CD4-positive, alpha-beta T cell treated with Interleukin-2 at 100 ng/mL for 4 hours (primary cell): ENCODE measurements around the gene ZNF547.
"Not testable (repeated sequence)": the region's sequence is repeated elsewhere in the genome, so short reads cannot be mapped to it uniquely, and the experiment has no call there.

Experiments
- DNase-seq: peaks from one replicate; pipeline ENCODE4 v3.0.0-alpha.2; 2020; ENCODE audit warnings: low spot score

ZNF547 gene

DNA sequence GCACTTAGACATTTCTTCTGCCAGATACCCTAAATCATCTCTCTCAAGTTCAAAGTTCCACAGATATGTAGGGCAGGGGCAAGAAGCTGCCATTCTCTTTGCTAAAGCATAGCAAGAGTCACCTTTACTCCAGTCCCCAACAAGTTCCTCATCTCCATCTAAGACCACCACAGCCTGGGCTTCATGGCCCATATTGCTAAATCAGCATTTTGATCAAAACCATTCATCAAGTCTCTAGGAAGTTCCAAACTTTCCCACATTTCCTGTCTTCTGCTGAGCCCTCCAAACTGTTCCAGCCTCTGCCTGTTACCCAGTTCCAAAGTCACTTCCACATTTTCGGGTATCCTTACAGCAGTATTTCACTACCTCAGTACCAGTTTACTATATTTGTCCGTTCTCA is 11.3 kb downstream of the ZNF547 start:
- not testable (repeated sequence) for DNase-seq

DNA sequence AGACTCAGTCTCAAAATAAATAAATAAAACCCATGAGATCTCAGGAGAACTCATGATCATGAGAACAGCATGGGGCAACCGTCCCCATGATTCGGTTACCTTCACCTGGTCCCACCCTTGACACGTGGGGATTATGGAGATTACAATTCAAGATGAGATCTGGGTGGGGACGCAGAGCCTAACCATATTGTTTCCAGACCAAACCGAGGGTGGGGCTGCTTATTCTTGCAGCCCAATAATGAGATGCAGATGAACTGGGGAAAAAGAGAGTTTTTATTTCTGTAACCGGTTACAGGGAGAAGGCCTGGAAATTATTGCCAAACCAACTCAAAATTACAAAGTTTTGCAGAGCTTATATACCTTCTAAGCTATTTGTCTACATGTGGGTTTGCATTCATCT is 12.8 kb downstream of the ZNF547 start:
- DNase-seq, result no peak

DNA sequence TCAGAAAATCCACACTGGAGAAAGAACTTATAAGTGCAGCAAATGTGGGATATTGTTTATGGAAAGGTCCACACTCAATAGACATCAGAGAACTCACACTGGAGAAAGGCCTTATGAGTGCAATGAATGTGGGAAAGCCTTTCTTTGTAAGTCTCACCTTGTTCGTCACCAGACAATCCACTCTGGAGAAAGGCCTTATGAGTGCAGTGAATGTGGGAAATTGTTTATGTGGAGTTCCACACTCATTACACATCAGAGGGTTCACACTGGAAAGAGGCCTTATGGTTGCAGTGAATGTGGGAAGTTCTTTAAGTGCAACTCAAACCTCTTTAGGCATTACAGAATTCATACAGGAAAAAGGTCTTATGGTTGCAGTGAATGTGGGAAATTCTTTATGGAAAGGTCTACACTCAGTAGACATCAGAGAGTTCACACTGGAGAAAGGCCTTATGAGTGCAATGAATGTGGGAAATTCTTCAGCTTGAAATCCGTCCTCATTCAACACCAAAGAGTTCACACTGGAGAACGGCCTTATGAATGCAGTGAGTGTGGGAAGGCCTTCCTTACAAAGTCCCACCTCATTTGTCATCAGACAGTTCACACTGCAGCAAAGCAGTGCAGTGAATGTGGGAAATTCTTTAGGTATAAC is 14.3 kb downstream of the ZNF547 start:
- DNase-seq, result no peak

DNA sequence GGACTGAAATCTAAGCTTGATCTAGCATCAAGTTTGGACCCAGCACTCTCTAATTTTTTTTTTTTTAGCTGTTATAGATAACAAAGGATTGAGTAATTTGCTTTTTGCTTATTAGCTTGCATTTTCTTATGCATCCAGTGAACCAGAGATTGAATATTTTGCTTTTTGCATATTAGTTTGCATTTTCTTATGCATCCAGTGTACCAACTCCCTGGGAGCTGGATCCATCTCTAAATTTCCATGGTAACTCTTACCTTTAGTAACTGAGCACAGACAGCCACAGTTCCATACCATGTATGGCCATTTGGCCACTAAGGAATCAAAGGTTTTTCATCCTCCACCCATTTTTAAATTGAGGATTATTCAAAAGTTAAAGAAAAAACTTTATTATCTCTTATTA is 17.6 kb downstream of the ZNF547 start:
- no peak for DNase-seq

DNA sequence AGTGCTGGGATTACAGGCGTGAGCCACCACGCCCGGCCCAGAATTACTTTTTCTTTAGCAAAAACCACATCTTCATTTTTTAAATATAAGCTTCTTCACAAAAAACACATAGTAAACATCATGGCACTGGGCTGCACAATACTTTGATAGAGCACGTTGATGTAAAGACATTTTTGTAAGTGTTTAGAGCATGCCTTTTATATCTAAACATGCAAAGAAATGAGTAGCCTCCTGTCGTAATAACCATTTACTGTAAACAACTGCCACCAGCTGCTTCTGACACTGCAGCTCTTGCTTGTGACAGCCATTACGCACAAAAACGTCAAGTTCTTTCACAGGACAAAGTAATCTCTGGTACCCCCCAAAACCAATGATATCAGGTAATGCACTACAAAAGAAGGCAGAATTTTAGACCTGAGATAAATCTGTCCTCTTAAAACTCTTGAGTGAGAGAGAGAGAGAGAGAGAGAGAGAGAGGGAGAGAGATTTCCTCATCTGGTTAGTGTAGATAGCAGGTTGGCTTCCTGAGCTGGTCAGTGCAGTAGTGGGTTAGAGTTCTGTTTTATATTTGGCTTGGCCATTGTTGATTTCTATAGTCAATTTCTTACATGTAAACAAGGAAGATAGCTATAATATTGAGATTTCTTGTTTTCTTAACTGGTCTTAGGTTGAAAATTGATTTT is 19.6 kb downstream of the ZNF547 start:
- DNase-seq, result no peak

DNA sequence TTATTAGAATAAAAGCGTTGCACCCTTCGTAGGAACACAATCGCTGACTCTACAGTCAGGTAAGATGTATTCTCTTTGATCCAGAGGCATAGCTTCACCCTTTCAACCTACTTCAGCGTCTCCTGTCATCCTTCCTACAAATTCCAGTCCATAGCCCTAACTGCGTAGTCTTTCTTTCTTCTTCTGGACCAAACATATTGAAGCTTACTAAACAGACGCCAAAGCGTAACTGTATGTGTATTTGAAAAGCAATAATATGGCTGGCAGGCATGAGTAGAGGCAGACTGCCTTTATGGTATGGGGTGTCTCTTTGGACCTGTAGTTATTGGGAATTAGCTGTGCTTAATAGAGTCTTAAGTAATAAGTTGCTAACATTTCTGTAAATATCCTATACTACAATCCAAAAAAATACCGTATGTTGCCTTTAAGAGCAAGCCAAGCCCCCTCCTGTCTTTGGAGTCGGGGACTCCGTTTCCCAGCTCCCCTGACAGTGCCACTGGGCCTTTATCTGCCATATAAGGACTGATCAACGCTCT is 25.9 kb downstream of the ZNF547 start:
- DNase-seq, result no peak

DNA sequence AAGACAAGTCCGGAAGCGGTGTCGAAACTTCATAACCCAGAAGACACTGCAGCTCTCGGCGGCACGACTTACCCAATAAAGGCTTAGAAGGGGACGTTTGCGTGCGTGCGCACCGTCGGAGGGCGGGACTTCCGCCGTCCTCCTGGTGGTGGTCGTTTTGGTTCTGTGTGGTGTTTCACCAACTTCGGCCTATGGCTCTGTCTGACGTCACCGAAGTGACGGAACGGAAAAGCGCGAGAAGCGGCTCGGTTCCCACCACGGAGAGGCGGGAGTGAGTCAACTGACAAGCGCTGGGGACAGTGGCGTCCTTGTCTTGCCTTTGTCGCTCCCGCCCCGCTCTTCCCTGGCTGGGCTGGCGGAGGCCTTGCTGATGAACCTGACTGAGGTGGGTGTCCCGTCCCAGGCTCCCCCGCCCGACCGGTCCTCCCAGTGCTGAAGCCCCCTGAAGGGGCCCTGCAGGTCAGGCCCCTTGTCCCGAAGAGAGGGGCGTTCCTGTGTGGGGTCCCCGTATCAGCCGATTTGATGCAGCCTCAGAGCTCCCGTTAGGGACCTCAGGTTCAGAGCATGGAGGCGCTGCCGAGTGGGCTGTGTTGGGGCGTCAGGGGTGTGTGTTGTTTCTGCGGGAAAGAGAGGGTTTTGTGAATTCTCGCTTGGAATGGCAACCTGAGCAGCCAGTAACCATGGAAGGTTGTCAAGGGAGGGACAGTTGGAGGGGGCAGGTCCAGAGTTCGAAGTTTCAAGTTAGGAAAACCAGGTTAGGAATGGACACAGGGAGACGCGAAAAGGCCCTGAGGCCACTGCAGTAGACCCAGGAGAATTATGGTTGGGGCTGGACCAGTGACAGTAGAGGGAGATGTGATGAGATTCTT is 26.6 kb downstream of the ZNF547 start, which contains the start of gene ZNF548:
ZNF548 (plus strand) TSS at position 125 of the 869 bp plus-strand sequence; CDS start at position 371, 246 bp downstream.
- peak; percentile 97 for DNase-seq

DNA sequence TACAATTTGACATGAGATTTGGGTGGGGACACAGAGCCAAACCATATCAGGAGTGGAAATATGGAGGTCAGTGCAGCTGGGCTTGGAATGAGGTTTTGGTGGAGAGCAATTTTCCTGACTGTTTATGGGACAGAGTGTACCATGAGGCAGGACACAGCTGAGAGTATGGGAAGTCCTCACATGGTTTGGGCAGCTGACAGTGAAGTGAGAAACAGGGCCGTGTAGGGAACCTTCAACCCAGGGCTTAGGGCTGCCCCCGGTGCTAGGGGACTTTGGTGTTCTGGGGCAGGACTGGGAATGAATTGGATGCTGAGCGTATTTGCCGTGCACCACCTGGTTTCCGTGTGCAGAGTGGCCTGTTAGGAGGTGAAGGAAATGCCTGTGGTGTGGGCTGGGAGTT is 32.4 kb downstream of the ZNF547 start:
- DNase-seq, result no peak

DNA sequence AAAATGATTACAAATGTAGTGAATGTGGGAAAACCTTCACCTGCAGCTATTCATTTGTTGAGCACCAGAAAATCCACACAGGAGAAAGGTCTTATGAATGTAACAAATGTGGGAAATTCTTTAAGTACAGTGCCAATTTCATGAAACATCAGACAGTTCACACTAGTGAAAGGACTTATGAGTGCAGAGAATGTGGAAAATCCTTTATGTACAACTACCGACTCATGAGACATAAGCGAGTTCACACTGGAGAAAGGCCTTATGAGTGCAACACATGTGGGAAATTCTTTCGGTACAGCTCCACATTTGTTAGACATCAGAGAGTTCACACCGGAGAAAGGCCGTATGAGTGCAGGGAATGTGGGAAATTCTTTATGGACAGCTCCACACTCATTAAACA is 35.5 kb downstream of the ZNF547 start:
- no peak for DNase-seq

DNA sequence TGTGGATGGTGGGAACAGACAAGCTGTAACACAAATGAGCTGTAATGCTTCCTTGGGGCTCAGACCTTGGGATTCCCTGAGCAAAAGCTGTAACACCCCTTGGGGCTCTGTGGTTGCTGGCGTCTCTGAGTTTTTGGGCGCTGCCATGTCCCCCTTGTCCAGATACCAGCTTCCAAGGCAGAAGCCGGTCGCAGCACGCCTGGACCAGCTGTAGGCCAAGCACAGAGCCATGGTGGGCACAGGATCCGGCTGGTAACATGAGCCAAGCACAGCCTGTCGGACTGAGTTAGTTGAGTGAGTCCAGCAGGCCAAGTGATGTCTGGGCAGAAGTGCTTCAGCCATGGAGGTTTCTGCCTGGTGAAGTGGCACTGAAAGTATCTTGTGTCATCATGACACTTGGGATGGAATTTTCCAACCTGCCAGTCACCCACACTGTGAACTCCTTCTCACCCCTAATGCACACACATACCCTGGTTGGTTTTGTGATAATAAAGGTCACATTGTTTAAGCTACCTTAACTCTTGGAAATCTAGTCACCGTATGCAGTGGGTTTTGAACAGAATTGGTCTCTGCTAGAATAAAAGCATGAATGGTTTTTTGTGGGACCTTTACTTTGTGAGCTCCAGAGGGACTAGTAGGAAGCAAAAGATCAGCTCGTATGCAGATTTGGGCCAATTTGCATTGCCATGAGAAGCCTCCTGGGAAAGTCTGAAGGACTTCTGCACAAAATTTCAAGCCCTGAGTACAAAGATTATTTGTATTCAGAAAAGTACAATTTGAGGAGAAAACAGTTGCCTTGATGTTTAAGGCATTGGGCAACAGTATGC is 40.6 kb downstream of the ZNF547 start:
- no peak for DNase-seq

DNA sequence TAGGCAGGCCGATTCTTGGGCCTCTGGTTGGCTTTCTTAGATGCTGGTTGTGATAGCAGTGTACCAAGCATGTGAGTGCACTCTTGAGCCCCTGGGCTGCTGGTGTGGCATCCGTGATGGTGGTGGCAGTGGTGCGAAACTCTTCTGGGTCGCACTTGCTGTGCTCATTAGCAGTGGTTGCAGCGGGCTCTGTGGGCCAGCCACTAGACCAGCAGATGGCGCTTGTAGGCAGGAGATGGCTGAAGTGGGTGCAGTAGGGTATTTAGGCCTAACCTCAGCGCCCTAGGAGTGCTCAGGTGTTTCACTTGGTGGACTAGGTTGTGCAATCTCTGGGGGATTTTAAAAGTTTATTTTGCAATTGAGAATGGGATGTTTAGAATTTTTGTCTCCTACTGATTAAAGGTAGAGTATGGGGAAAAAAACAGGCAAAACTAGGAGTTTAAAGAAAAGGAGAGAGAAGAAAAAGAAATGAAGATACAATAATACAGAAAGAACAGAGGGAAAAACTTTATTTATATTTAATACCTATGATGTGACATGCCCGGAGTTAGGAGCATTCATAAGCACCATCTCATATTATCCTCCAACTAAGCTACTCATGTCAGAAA is 43.3 kb downstream of the ZNF547 start:
- peak; percentile 71 for DNase-seq

DNA sequence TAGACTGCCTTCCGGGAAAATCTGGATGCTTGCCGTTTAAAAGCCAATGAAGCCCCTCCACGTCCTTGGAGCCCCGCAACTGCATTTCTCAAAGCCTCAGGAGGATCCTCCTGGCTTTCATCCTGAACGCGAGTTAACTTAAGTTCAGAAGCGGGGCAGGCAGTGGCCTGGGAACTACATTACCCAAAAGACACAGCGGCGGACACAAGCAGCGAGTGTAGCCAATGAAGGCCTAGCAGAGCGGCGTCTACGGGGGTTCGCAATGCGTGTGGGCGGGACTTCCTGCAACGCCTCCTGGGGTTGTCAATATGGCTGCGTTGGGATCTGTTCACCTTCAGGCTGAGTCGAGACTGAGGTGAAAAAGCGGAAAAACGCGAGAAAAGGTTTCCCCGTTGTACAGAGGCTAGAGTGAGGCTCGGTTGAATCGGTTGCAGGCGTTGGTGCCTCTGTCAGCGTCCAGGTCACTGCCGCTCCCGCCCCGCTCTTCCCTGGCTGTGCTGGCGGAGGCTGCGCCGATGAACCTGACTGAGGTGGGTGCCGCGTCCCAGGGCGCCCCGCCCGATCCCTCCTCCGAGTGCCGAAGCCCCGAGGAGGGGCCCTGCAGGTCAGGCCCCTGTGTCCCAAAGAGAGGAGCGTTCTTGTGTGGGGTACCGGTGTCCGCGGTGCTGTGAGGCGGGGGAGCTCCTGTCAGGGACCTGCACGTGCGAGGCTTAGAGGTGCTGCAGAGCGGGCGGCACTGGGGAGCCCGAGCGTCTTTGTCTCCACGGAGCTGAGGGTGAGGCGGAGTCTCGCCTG is 47.7 kb downstream of the ZNF547 start, which contains the start of gene ZNF17:
ZNF17 (plus strand) TSS at position 285 of the 795 bp plus-strand sequence. CDS start 2,455 bp downstream, outside the sequence.
- peak; percentile 93 for DNase-seq

DNA sequence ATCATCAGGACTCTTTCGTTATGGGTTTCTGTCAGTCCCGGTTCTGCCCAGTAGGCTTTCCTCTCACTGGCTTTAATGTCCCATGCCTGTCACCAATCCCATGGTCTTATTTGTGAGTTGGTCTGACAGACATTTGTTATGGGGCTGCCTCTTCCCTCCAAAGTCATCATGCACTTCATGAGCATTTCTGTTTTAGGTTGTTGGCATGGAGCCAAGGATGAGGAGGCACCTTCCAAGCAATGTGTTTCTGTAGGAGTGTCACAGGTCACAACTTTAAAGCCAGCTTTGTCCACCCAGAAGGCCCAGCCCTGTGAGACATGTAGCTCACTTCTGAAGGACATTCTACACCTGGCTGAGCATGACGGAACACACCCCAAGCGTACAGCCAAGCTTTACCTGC is 56.1 kb downstream of the ZNF547 start:
- no peak for DNase-seq

DNA sequence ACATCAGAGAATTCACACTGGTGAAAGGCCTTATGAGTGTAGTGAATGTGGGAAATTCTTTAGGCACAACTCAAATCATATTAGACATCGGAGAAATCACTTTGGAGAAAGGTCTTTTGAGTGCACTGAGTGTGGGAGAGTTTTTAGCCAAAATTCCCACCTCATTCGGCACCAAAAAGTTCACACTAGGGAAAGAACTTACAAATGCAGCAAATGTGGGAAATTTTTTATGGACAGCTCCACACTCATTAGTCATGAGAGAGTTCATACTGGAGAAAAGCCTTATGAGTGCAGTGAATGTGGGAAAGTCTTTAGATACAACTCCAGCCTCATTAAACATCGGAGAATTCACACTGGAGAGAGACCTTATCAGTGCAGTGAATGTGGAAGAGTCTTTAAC is 57.7 kb downstream of the ZNF547 start:
- no peak for DNase-seq
